Esophagus muscularis mucosa (tissue), 4 donors: ENCODE measurements around the gene GEMIN5. TPM values are rescaled to one million over a fixed set of nuclear protein-coding genes. Genes with fewer than 3 reads are reported as not detected.

ENCODE experiments used
- DNase-seq: peaks from one replicate; pipeline ENCODE4 v3.0.0-alpha.2; 2017; ENCODE audit errors: extremely low spot score
- H3K27ac ChIP-seq, 4 donors: fragments of 200-600 bp; sonication (generic); replicated peaks in 1 of 4; 1 replicate in 3 of 4; 2 replicates in 1 of 4; pipeline ENCODE4 v1.5.1; 2016 to 2019; ENCODE audit warnings: mild to moderate bottlenecking in 1 of 4
- H3K27me3 ChIP-seq, 4 donors: fragments of 200-600 bp; sonication (generic); one replicate each; pipeline versions ENCODE4 v1.5.1 to v1.6.0; 2016 to 2019
- H3K36me3 ChIP-seq, 4 donors: fragments of 200-600 bp; sonication (generic); one replicate each; pipeline ENCODE4 v1.5.1; 2016 to 2019
- H3K4me1 ChIP-seq, 4 donors: fragments of 200-600 bp; sonication (generic); one replicate each; pipeline ENCODE4 v1.5.1; 2016 to 2019
- H3K4me3 ChIP-seq, 4 donors: fragments of 200-600 bp; sonication (generic); 1 replicate in 2 of 4; 2 replicates in 2 of 4; pipeline ENCODE4 v1.5.1; 2016 to 2019; ENCODE audit warnings: mild to moderate bottlenecking in 4 of 4, moderate library complexity in 1 of 4
- H3K9me3 ChIP-seq, 4 donors: fragments of 200-600 bp; sonication (generic); 1 replicate in 3 of 4; 2 replicates in 1 of 4; pipeline ENCODE4 v1.5.1; 2016 to 2019
- EP300 ChIP-seq: sonication (generic); formaldehyde crosslinking; IDR thresholded peaks from one replicate; pipeline ENCODE4 v1.6.1; 2017; ENCODE audit warnings: antibody characterized with exemption
- POLR2A ChIP-seq: fragments of 450-650 bp; IDR thresholded peaks from one replicate; pipeline ENCODE4 v1.6.1; 2017; ENCODE audit warnings: antibody characterized with exemption, moderate library complexity, mild to moderate bottlenecking, low read depth
- POLR2AphosphoS5 ChIP-seq, 2 donors: sonication (generic); formaldehyde crosslinking; IDR thresholded peaks; one replicate each; pipeline ENCODE4 v1.6.1; 2017; ENCODE audit warnings: antibody characterized with exemption in 2 of 2
- WGBS: methylation state at CpG from one replicate; pipeline ENCODE4 v1.1.5; 2018; 5-methylcytosine and 5-hydroxymethylcytosine counted together
- intact Hi-C: fragments of 100-400 bp; cut with DNase I; formaldehyde crosslinking; loops from one replicate; pipeline ENCODE4 v1.15.1; 2023
- total RNA-seq, 4 donors: library from RNA; depleted of rRNA; stranded (reverse); fragments of >200 nt; gene quantifications; one replicate each; pipeline versions ENCODE4 v1.1.0 to v1.2.1, GENCODE V29; 2016
- TF ChIP-seq, protein P1 (sequence below), 3 experiments: fragments of 200-600 bp in 2 of 3; fragments of 450-650 bp in 1 of 3; sonication (generic) in 2 of 3; IDR thresholded peaks; one replicate each; pipeline ENCODE4 v1.5.1; 2017 to 2019; ENCODE audit warnings: antibody characterized with exemption in 3 of 3, mild to moderate bottlenecking in 2 of 3, moderate library complexity in 1 of 3

Gene GEMIN5
- total RNA-seq, 4 donors from 2014 or later = 14.1 to 20.4 (median 17.3) TPM

- 61% methylated on average over 6 of the region's 6 CpGs for WGBS
- Histone ChIP-seq H3K27me3 (no peaks in the 10 kb centered on the region), H3K4me3 (peak overlapping the region; percentile 50 to 69 (median 60)), H3K4me1 (peaks cover 24 to 66% (median 54%) of the 10 kb centered on the region in 4 donors), H3K36me3 (no peaks in the 10 kb centered on the region), H3K9me3 (no peaks in the 10 kb centered on the region), H3K27ac (peak overlapping the region; percentile 69 to 86 (median 80))
- intact Hi-C loops = no loop called here
- TF ChIP-seq, protein P1, sequence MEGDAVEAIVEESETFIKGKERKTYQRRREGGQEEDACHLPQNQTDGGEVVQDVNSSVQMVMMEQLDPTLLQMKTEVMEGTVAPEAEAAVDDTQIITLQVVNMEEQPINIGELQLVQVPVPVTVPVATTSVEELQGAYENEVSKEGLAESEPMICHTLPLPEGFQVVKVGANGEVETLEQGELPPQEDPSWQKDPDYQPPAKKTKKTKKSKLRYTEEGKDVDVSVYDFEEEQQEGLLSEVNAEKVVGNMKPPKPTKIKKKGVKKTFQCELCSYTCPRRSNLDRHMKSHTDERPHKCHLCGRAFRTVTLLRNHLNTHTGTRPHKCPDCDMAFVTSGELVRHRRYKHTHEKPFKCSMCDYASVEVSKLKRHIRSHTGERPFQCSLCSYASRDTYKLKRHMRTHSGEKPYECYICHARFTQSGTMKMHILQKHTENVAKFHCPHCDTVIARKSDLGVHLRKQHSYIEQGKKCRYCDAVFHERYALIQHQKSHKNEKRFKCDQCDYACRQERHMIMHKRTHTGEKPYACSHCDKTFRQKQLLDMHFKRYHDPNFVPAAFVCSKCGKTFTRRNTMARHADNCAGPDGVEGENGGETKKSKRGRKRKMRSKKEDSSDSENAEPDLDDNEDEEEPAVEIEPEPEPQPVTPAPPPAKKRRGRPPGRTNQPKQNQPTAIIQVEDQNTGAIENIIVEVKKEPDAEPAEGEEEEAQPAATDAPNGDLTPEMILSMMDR (IDR thresholded peaks at IDR 0.05) = no peak
- TF ChIP-seq POLR2AphosphoS5 (IDR thresholded peaks at IDR 0.05) (no peak), EP300 (no peak), POLR2A (no peak)
- DNase-seq = no peak
Measured at GRCh38 chr5:154849264-154849785, 88.7 kb downstream of the GEMIN5 start.

DNA sequence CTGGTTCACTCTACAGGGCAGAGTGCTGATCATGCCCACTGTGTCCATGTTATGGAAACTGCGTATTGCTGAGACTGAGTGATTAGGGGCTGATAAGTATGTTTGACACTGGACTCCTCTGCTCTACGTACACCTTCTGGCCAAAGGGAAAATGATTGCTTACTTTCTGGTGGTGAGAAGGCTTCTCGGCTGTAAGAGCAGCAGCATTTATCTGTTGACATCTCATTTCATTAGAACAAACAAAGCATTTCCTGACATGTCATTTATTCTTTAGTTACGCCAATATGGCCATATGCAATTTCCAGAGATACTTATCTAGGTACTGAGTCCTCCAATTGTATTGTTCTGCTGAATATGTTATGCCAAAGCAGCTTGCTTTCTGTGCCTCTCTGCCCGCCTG lies 93.2 kb downstream of the GEMIN5 start:
- Histone ChIP-seq H3K36me3 (peaks cover 0 to 9% (median 0%) of the 10 kb centered on the region in 4 donors), H3K4me3 (no peak overlapping the region), H3K4me1 (peaks cover 20 to 61% (median 42%) of the 10 kb centered on the region in 4 donors), H3K27me3 (no peaks in the 10 kb centered on the region), H3K9me3 (no peaks in the 10 kb centered on the region), H3K27ac (no peak overlapping the region)
- WGBS = 78% methylated on average over 5 of the region's 5 CpGs
- TF ChIP-seq, protein P1 (IDR thresholded peaks at IDR 0.05) = no peak
- no peak for TF ChIP-seq POLR2A
- intact Hi-C loops = no loop called here
- no peak for DNase-seq

DNA sequence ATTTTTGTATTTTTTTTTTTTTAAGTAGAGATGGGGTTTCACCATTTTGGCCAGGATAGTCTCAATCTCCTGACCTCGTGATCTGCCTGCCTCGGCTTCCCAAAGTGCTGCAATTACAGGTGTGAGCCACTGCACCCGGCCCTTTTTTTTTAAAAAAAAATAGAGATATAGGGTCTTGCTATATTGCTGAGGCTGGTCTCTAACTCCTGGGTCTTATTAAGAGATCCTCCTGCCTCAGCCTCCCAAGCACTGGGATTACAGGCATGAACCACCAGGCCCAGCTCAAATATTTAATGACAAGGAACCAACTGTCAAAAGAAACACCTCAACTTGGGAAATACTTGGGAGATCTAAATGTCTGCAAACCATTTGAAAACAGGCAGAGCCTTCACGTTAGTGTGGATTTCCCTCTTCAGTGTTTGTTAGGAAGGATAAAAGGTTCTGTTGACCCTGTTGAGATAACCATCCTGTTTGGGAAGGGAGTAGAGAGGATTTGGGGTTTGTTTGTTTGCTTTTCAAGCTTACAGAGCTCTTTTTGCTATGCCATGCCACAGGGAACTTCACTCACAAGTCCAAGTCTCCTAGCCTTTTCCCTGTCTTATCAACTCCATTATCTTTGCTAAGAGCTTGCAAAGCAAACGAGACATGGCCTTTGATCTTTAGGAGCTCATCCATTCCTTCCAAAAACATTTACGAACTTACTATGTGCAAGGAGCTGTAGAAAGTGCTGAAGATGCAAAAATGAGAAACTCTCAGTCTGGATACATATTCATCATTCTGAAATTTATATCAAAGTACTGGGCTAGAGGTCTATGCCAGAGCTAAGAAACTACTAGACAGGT lies 95.1 kb downstream of the GEMIN5 start:
- Histone ChIP-seq H3K36me3 (peaks cover 0 to 19% (median 11%) of the 10 kb centered on the region in 4 donors), H3K4me1 (peaks cover 10 to 42% (median 24%) of the 10 kb centered on the region in 4 donors)

GRCh38 chr5:154841273-154841661 lies 96.7 kb downstream of the GEMIN5 start:
- no peak for DNase-seq
- H3K4me3 ChIP-seq = no peak overlapping the region
- peaks cover 10 to 28% (median 20%) of the 10 kb centered on the region in 4 donors for H3K4me1 ChIP-seq
- H3K27ac ChIP-seq = no peak overlapping the region
- H3K36me3 ChIP-seq = peaks cover 0 to 32% (median 21%) of the 10 kb centered on the region in 4 donors
- H3K27me3 ChIP-seq = no peaks in the 10 kb centered on the region
- TF ChIP-seq, protein P1 (IDR thresholded peaks at IDR 0.05) = no peak
- TF ChIP-seq EP300 (no peak), POLR2AphosphoS5 (IDR thresholded peaks at IDR 0.05) (no peak), POLR2A (no peak)
- H3K9me3 ChIP-seq = no peaks in the 10 kb centered on the region
- intact Hi-C loops = no loop called here

More for the DNA sequence above, 95.1 kb downstream of the GEMIN5 start:
- Histone ChIP-seq H3K27ac (no peak overlapping the region), H3K27me3 (no peaks in the 10 kb centered on the region), H3K4me3 (no peak overlapping the region), H3K9me3 (no peaks in the 10 kb centered on the region)
- 85% methylated on average over 6 of the region's 6 CpGs for WGBS
- intact Hi-C loops = no loop called here
- TF ChIP-seq, protein P1 (IDR thresholded peaks at IDR 0.05) = no peak
- TF ChIP-seq POLR2AphosphoS5 (IDR thresholded peaks at IDR 0.05) = no peak
- no peak for TF ChIP-seq POLR2A
- no peak for TF ChIP-seq EP300
- DNase-seq = no peak
